ENCODE data around the gene KRTAP10-3. TPM values are rescaled to one million over a fixed set of nuclear protein-coding genes. Genes with fewer than 3 reads are reported as not detected.

KRTAP10-3 gene
- total RNA-seq, 2 donors from 2014 or later, result not detected

GRCh38 chr21:44529503-44530125 is 29.0 kb downstream of the KRTAP10-3 start:
- Histone ChIP-seq H3K27me3 (no peaks in the 10 kb centered on the region), H3K36me3 (replicated peaks in 1 of 2; ENCODE audit: insufficient read depth in 1 of 2, low read depth in 2 of 2) (no peaks in the 10 kb centered on the region), H3K27ac (no peak overlapping the region), H3K4me1 (no peaks in the 10 kb centered on the region), H3K9me3 (no peaks in the 10 kb centered on the region), H3K4me3 (no peak overlapping the region)
- TF ChIP-seq CTCF (IDR thresholded peaks at IDR 0.05) (no peak), POLR2A (IDR thresholded peaks at IDR 0.05) (no peak)
- peak in 1 of 4 donors; percentile 3 for DNase-seq
- no peak for ATAC-seq
- 20 to 56% methylated on average over 1 to 16 of the region's 23 CpGs for WGBS, 2 donors
- intact Hi-C loops (cut with DNase I), result no loop called here

DNA sequence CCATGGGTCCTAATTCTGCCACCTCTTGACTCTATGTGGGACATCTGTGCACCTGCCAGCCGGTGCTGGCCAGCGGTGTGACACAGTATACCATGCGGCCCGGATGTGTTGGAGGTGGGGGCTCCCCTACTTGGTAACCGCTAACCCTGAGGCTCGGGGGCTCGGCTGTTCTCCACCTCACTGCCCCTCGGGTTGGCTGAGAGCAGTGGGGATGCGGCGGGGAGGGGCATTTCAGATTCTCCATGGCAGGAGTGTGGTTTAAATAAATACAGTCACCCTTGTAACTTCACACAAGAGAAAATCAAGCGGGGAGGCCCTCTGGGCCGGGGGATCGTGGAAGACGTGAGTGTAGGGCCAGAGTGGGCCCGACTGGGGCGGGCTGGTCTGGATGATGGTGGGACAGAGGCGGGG is 29.6 kb downstream of the KRTAP10-3 start:
- H3K4me3 ChIP-seq, result no peak overlapping the region
- no peaks in the 10 kb centered on the region for H3K9me3 ChIP-seq
- H3K36me3 ChIP-seq (replicated peaks in 1 of 2; ENCODE audit: insufficient read depth in 1 of 2, low read depth in 2 of 2), result no peaks in the 10 kb centered on the region
- no peak for TF ChIP-seq CTCF (IDR thresholded peaks at IDR 0.05)
- TF ChIP-seq POLR2A (IDR thresholded peaks at IDR 0.05), result no peak
- 78 to 79% methylated on average over 15 to 17 of the region's 17 CpGs for WGBS, 2 donors
- H3K27me3 ChIP-seq, result no peaks in the 10 kb centered on the region
- no peaks in the 10 kb centered on the region for H3K4me1 ChIP-seq
- DNase-seq (peak in 1 of 4 donors; percentile 1), ATAC-seq (no peak)
- intact Hi-C loops (cut with DNase I), result no loop called here
- no peak overlapping the region for H3K27ac ChIP-seq

DNA sequence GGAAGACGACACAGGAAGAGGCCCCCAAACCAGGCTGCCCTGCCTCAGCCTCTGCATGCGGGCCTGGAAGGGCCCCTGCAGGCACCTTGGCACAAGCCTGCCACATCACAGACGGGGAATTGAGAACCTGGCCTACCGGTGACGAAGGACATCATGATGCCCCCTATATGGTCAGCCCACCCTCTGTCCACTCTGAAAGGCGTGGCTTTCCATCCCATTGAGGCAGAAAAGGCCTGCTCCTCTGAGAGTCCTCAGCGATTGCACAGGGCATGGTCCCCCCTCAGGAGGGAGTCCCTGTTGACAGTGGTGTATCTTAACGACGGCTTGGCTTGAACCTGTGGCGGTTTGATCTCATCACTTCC is 30.0 kb downstream of the KRTAP10-3 start:
- peak in 1 of 4 donors; percentile 6 for DNase-seq
- TF ChIP-seq CTCF (IDR thresholded peaks at IDR 0.05) (no peak), POLR2A (IDR thresholded peaks at IDR 0.05) (no peak)
- no peak overlapping the region for H3K27ac ChIP-seq
- no peaks in the 10 kb centered on the region for H3K36me3 ChIP-seq (replicated peaks in 1 of 2; ENCODE audit: insufficient read depth in 1 of 2, low read depth in 2 of 2)
- WGBS, 2 donors, result 51 to 78% methylated on average over 4 to 10 of the region's 10 CpGs
- no peaks in the 10 kb centered on the region for H3K4me1 ChIP-seq
- H3K27me3 ChIP-seq, result no peaks in the 10 kb centered on the region
- H3K9me3 ChIP-seq, result no peaks in the 10 kb centered on the region
- intact Hi-C loops (cut with DNase I), result no loop called here
- no peak for ATAC-seq
- no peak overlapping the region for H3K4me3 ChIP-seq

DNA sequence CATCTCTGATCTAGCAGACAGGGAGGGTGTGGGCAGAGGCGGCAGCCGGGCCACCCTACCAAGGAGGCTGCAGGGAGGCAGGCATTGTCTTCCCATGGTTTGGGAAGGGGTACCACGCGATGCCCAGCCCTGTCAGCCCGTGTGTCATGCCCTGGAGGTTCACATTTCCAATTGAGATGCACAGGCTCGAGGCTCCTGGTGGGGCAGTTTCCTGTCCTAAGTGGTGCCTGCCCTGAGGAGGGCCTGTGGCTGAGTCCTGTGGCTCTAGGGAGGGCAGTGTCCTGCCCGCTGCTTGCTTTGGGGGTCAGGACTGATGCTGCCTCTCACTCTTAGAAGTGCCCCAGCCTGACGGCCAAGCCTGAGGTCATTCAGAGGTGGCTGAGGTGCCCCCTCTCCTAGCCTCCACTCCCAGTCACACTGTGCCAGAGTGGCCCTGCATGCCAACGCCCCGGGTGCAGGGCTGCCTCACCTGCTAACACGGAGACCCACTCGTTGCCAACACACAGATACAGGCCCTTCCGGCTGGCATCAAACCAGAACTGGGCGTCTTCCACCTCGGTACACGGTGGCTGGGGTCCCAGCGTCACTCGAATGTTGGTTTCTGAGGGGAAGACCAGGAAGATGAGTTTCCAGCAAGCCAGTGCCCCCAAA is 30.5 kb downstream of the KRTAP10-3 start:
- peak in 2 of 4 donors; percentile 3 to 5 for DNase-seq
- intact Hi-C loops (cut with DNase I), result no loop called here
- TF ChIP-seq POLR2A (IDR thresholded peaks at IDR 0.05) (no peak), CTCF (IDR thresholded peaks at IDR 0.05) (no peak)
- Histone ChIP-seq H3K27me3 (no peaks in the 10 kb centered on the region), H3K36me3 (replicated peaks in 1 of 2; ENCODE audit: insufficient read depth in 1 of 2, low read depth in 2 of 2) (no peaks in the 10 kb centered on the region), H3K9me3 (no peaks in the 10 kb centered on the region), H3K4me3 (no peak overlapping the region), H3K4me1 (no peaks in the 10 kb centered on the region), H3K27ac (no peak overlapping the region)
- ATAC-seq, result no peak
- whole genome bisulfite sequencing, 2 donors, result 67 to 76% methylated on average over 10 to 18 of the region's 18 CpGs

Data from body of pancreas (tissue), 4 donors.